Lung microvascular endothelial cell (primary cell): ENCODE results near the gene RYR1. TPM values are rescaled to one million over a fixed set of nuclear protein-coding genes. Genes with fewer than 3 reads are reported as not detected.
"Not testable (repeated sequence)": the region's sequence is repeated elsewhere in the genome, so short reads cannot be mapped to it uniquely, and the experiment has no call there.

ENCODE experiments used
- DNase-seq, 2 donors: peaks; one replicate each; pipeline versions ENCODE4 v3.0.0 to v3.0.0-alpha.2; 2010; ENCODE audit warnings: low read depth in 2 of 2
- total RNA-seq: library from RNA; depleted of rRNA; stranded (reverse); fragments of >200 nt; gene quantifications from 2 replicates; pipeline ENCODE4 v1.2.1, GENCODE V29; 2014

RYR1 gene
- total RNA-seq, 1 donor from 2014 or later: not detected

- DNase-seq: no peak
Observed at GRCh38 chr19:38425810-38426466, 7.6 kb upstream of the RYR1 start, which contains the start of gene RASGRP4. RASGRP4 (minus strand) TSS chr19:38426219; CDS start chr19:38426091, 128 bp downstream.

- not testable (repeated sequence) for DNase-seq
Observed at GRCh38 chr19:38427035-38427677, 6.3 kb upstream of the RYR1 start.

GRCh38 chr19:38429055-38429810 lies 4.3 kb upstream of the RYR1 start:
- DNase-seq: no peak

GRCh38 chr19:38429811-38430156 lies 3.7 kb upstream of the RYR1 start:
- no peak for DNase-seq

GRCh38 chr19:38430931-38431330 lies 2.6 kb upstream of the RYR1 start:
- no peak for DNase-seq

GRCh38 chr19:38434549-38435051 lies 1.1 kb downstream of the RYR1 start:
- DNase-seq: no peak

GRCh38 chr19:38437295-38437694 lies 3.8 kb downstream of the RYR1 start:
- no peak for DNase-seq

GRCh38 chr19:38437917-38438316 lies 4.4 kb downstream of the RYR1 start:
- no peak for DNase-seq

- no peak for DNase-seq
Observed at GRCh38 chr19:38440592-38440991, 7.1 kb downstream of the RYR1 start.

GRCh38 chr19:38441657-38442348 lies 8.3 kb downstream of the RYR1 start:
- DNase-seq: no peak

- no peak for DNase-seq
Observed at GRCh38 chr19:38442736-38443135, 9.2 kb downstream of the RYR1 start.

GRCh38 chr19:38443458-38443999 lies 10.0 kb downstream of the RYR1 start:
- no peak for DNase-seq

- DNase-seq: no peak
Observed at GRCh38 chr19:38444026-38444425, 10.5 kb downstream of the RYR1 start.

GRCh38 chr19:38445362-38445761 lies 11.9 kb downstream of the RYR1 start:
- no peak for DNase-seq

GRCh38 chr19:38448225-38448624 lies 14.7 kb downstream of the RYR1 start:
- no peak for DNase-seq

GRCh38 chr19:38449518-38449917 lies 16.0 kb downstream of the RYR1 start:
- no peak for DNase-seq

GRCh38 chr19:38451036-38451435 lies 17.5 kb downstream of the RYR1 start:
- DNase-seq: no peak

GRCh38 chr19:38451629-38452028 lies 18.1 kb downstream of the RYR1 start:
- DNase-seq: no peak

GRCh38 chr19:38452430-38453366 lies 19.2 kb downstream of the RYR1 start:
- DNase-seq: no peak

GRCh38 chr19:38453596-38453995 lies 20.1 kb downstream of the RYR1 start:
- no peak for DNase-seq
